ENCODE data around the gene SLITRK4.

Gene SLITRK4, protein sequence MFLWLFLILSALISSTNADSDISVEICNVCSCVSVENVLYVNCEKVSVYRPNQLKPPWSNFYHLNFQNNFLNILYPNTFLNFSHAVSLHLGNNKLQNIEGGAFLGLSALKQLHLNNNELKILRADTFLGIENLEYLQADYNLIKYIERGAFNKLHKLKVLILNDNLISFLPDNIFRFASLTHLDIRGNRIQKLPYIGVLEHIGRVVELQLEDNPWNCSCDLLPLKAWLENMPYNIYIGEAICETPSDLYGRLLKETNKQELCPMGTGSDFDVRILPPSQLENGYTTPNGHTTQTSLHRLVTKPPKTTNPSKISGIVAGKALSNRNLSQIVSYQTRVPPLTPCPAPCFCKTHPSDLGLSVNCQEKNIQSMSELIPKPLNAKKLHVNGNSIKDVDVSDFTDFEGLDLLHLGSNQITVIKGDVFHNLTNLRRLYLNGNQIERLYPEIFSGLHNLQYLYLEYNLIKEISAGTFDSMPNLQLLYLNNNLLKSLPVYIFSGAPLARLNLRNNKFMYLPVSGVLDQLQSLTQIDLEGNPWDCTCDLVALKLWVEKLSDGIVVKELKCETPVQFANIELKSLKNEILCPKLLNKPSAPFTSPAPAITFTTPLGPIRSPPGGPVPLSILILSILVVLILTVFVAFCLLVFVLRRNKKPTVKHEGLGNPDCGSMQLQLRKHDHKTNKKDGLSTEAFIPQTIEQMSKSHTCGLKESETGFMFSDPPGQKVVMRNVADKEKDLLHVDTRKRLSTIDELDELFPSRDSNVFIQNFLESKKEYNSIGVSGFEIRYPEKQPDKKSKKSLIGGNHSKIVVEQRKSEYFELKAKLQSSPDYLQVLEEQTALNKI

DNA sequence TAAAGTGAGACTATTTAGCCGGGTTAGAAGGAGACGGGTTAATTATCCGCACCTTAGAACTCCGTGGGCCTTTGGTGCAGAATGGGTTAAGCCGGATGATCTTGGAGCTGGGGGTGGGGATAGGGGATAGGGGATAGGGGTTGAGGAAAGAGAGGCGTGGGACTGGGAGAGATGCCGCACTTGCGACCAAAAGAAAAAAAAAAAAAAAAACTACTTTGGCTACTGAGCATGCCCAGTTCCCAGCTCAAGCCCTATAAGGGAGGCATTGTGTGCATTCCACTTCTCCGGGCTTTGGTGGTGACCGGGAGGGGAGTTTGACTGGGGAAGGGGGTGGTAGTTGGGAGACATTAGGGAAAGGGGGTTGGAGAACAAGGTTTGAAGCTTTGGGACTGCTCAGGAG lies at the start of gene SLITRK4:
SLITRK4 (minus strand) TSS at position 187 of the 400 bp plus-strand sequence. CDS start 4,993 bp downstream, outside the sequence.
- H2AFZ ChIP-seq (ENCODE audit: low read length): no peak within 1 kb of the TSS
- TF ChIP-seq, protein P1, sequence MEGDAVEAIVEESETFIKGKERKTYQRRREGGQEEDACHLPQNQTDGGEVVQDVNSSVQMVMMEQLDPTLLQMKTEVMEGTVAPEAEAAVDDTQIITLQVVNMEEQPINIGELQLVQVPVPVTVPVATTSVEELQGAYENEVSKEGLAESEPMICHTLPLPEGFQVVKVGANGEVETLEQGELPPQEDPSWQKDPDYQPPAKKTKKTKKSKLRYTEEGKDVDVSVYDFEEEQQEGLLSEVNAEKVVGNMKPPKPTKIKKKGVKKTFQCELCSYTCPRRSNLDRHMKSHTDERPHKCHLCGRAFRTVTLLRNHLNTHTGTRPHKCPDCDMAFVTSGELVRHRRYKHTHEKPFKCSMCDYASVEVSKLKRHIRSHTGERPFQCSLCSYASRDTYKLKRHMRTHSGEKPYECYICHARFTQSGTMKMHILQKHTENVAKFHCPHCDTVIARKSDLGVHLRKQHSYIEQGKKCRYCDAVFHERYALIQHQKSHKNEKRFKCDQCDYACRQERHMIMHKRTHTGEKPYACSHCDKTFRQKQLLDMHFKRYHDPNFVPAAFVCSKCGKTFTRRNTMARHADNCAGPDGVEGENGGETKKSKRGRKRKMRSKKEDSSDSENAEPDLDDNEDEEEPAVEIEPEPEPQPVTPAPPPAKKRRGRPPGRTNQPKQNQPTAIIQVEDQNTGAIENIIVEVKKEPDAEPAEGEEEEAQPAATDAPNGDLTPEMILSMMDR (IDR thresholded peaks at IDR 0.05; ENCODE audit: low read length): no peak
- no peak within 1 kb of the TSS for H3K4me3 ChIP-seq (ENCODE audit: low read depth, low read length, poor library complexity, severe bottlenecking)
- no peaks in the 10 kb centered on the region for H3K27me3 ChIP-seq (ENCODE audit: insufficient read depth, low read length)
- H3K4me2 ChIP-seq (ENCODE audit: low read length): no peak within 1 kb of the TSS
- no peaks in the 10 kb centered on the region for H3K9me3 ChIP-seq (ENCODE audit: low read length)
- no peaks in the 10 kb centered on the region for H3K36me3 ChIP-seq (ENCODE audit: insufficient read depth, low read length)
- H3K27ac ChIP-seq (ENCODE audit: low read depth, low read length, poor library complexity, severe bottlenecking): no peak within 1 kb of the TSS
- H3F3A ChIP-seq (ENCODE audit: insufficient read depth, low read length): no peaks in the 10 kb centered on the region
- no peaks in the 10 kb centered on the region for H4K20me1 ChIP-seq (ENCODE audit: insufficient read depth, low read length)
- no peaks in the 10 kb centered on the region for H3K4me1 ChIP-seq (ENCODE audit: insufficient read depth, low read length, severe bottlenecking)
- H3K9ac ChIP-seq (ENCODE audit: low read length): no peak within 1 kb of the TSS
- H3K79me2 ChIP-seq (ENCODE audit: insufficient read depth, low read length): no peaks in the 10 kb centered on the region
- no peaks in the 10 kb centered on the region for H3K9me2 ChIP-seq (ENCODE audit: low read depth, low read length)

DNA sequence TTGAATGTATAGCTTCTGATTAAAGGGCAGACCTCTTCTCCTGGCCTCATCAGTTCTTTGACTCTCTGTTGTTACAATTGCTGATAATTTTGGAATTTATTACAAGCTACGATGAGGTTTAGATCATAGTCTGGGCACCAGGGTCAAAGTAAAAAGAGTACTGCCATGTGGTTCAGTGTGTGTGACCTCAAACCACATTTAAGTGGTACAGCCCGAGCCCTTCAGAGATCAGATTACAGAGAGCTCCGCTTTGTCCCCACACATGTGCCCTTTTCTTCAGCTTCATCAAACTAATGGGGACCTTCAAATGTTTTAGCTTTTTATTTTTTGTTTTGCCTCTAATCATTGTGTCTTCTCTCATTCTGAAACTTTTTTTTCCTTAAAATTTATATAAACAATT lies 47.6 kb upstream of the SLITRK4 start:
- no peaks in the 10 kb centered on the region for H3K4me1 ChIP-seq (ENCODE audit: insufficient read depth, low read length, severe bottlenecking)
- H3K9me2 ChIP-seq (ENCODE audit: low read depth, low read length): no peaks in the 10 kb centered on the region
- TF ChIP-seq, protein P1 (IDR thresholded peaks at IDR 0.05; ENCODE audit: low read length): no peak
- no peak for TF ChIP-seq EZH2 (IDR thresholded peaks at IDR 0.05; ENCODE audit: borderline replicate concordance, low read length)
- H3K4me3 ChIP-seq (ENCODE audit: low read depth, low read length, poor library complexity, severe bottlenecking): no peak overlapping the region
- no peak overlapping the region for H3K4me2 ChIP-seq (ENCODE audit: low read length)
- no peaks in the 10 kb centered on the region for H3K36me3 ChIP-seq (ENCODE audit: insufficient read depth, low read length)
- H4K20me1 ChIP-seq (ENCODE audit: insufficient read depth, low read length): no peaks in the 10 kb centered on the region
- no peaks in the 10 kb centered on the region for H3K27me3 ChIP-seq (ENCODE audit: insufficient read depth, low read length)
- H3F3A ChIP-seq (ENCODE audit: insufficient read depth, low read length): no peaks in the 10 kb centered on the region
- no peak overlapping the region for H2AFZ ChIP-seq (ENCODE audit: low read length)
- H3K79me2 ChIP-seq (ENCODE audit: insufficient read depth, low read length): no peaks in the 10 kb centered on the region
- no peaks in the 10 kb centered on the region for H3K9me3 ChIP-seq (ENCODE audit: low read length)
- no peak overlapping the region for H3K9ac ChIP-seq (ENCODE audit: low read length)
- no peak overlapping the region for H3K27ac ChIP-seq (ENCODE audit: low read depth, low read length, poor library complexity, severe bottlenecking)

DNA sequence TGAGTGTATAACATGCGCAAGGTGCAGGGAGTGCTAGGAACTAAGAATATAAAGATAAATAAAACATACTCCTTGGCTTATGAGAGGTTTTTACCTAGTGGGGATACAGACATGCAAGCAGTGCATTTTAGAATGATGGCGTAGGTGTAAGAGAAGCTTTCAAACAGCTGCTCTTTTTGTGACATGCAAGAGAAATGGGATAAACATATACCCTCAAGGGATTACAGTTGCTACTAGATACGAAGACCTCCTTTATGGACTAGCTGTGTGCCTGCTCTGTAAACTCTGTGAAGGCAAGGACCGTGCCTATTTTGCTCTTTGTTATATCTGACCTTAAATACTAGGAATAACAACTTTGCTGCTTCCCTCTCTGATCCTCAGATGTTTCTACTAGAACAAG lies 39.0 kb upstream of the SLITRK4 start:
- H3K4me1 ChIP-seq (ENCODE audit: insufficient read depth, low read length, severe bottlenecking): no peaks in the 10 kb centered on the region
- TF ChIP-seq EZH2 (IDR thresholded peaks at IDR 0.05; ENCODE audit: borderline replicate concordance, low read length): no peak
- TF ChIP-seq, protein P1 (IDR thresholded peaks at IDR 0.05; ENCODE audit: low read length): no peak
- H4K20me1 ChIP-seq (ENCODE audit: insufficient read depth, low read length): no peaks in the 10 kb centered on the region
- H3K79me2 ChIP-seq (ENCODE audit: insufficient read depth, low read length): no peaks in the 10 kb centered on the region
- H3K27ac ChIP-seq (ENCODE audit: low read depth, low read length, poor library complexity, severe bottlenecking): no peak overlapping the region
- no peak overlapping the region for H3K9ac ChIP-seq (ENCODE audit: low read length)
- no peaks in the 10 kb centered on the region for H3F3A ChIP-seq (ENCODE audit: insufficient read depth, low read length)
- no peak overlapping the region for H3K4me3 ChIP-seq (ENCODE audit: low read depth, low read length, poor library complexity, severe bottlenecking)
- H3K9me3 ChIP-seq (ENCODE audit: low read length): no peaks in the 10 kb centered on the region
- H2AFZ ChIP-seq (ENCODE audit: low read length): no peak overlapping the region
- H3K9me2 ChIP-seq (ENCODE audit: low read depth, low read length): no peaks in the 10 kb centered on the region
- no peaks in the 10 kb centered on the region for H3K27me3 ChIP-seq (ENCODE audit: insufficient read depth, low read length)
- no peaks in the 10 kb centered on the region for H3K36me3 ChIP-seq (ENCODE audit: insufficient read depth, low read length)
- no peak overlapping the region for H3K4me2 ChIP-seq (ENCODE audit: low read length)
